Tibial nerve (tissue), 4 donors: ENCODE measurements around the gene DOCK9.

ENCODE experiments used
- CTCF ChIP-seq, 5 experiments: fragments of 200-600 bp in 3 of 5; fragments of 450-650 bp in 2 of 5; sonication (generic) in 3 of 5; IDR thresholded peaks; one replicate each; pipeline ENCODE4 v1.5.1; 2016 to 2019; ENCODE audit warnings: antibody characterized with exemption in 5 of 5, mild to moderate bottlenecking in 3 of 5, moderate library complexity in 2 of 5
- EP300 ChIP-seq, 2 donors: sonication (generic); formaldehyde crosslinking; IDR thresholded peaks; one replicate each; pipeline ENCODE4 v1.6.1; 2017; ENCODE audit warnings: antibody characterized with exemption in 2 of 2, mild to moderate bottlenecking in 1 of 2

- TF ChIP-seq CTCF (IDR thresholded peaks at IDR 0.05) (no peak), EP300 (IDR thresholded peaks at IDR 0.05) (no peak)
Measured at GRCh38 chr13:98913741-98914140, 64.1 kb downstream of the DOCK9 start.
